Panc1 (cell line): ENCODE results near the gene SORT1. TPM values are rescaled to one million over a fixed set of nuclear protein-coding genes. Genes with fewer than 3 reads are reported as not detected.
"Not testable (repeated sequence)": the region's sequence is repeated elsewhere in the genome, so short reads cannot be mapped to it uniquely, and the experiment has no call there.

Experiments used
- ATAC-seq: fragments of 200-7000 bp; cut with Tn5 transposase; 2 replicates; pipeline ENCODE4 v1.9.1; 2020; ENCODE audit warnings: mild to moderate bottlenecking, moderate library complexity
- BruUV-seq: library from RNA; stranded (reverse); fragments of 400-500 nt; replicated peaks from 2 replicates; lab custom pipeline; 2021; lab: Mats Ljungman, UMichigan
- CTCF ChIA-PET: fragments of 300-600 bp; sonication (Branson Sonifier 250); formaldehyde crosslinking; loops from one replicate; lab custom pipeline; 2022; ENCODE audit warnings: antibody characterized with exemption; lab: Charles Lee
- POLR2A ChIA-PET: fragments of 300-600 bp; sonication (Branson Sonifier 250); formaldehyde crosslinking; loops from one replicate; lab custom pipeline; 2022; ENCODE audit warnings: antibody characterized with exemption; lab: Charles Lee
- DNase-seq: peaks from one replicate; pipeline ENCODE4 v3.0.0-alpha.2; 2010; ENCODE audit warnings: low read depth, low spot score
- H3K27ac ChIP-seq: 2 replicates; pipeline ENCODE4 v1.5.1; 2011; ENCODE audit warnings: mild to moderate bottlenecking, low read length, inconsistent platforms
- H3K27me3 ChIP-seq: fragments of 200-500 bp; sonication (Bioruptor generic); 2 replicates; pipeline ENCODE4 v1.6.0; 2014; ENCODE audit warnings: low read length, inconsistent platforms; ENCODE audit not compliant: control insufficient read depth, insufficient read depth
- H3K36me3 ChIP-seq: fragments of 200-500 bp; sonication (Bioruptor generic); 2 replicates; pipeline ENCODE4 v1.5.1; 2014; ENCODE audit warnings: inconsistent platforms, mild to moderate bottlenecking, low read length, moderate library complexity; ENCODE audit not compliant: control insufficient read depth, insufficient read depth
- H3K4me1 ChIP-seq: 2 replicates; pipeline ENCODE4 v1.5.1; 2011; ENCODE audit warnings: inconsistent platforms, mild to moderate bottlenecking, low read length, moderate library complexity; ENCODE audit not compliant: control insufficient read depth, insufficient read depth
- H3K4me3 ChIP-seq, 2 experiments: 2 replicates each; pipeline ENCODE4 v1.5.1; 2011 to 2012; ENCODE audit warnings: low read depth in 2 of 2, low read length in 2 of 2, mild to moderate bottlenecking in 2 of 2, inconsistent platforms in 1 of 2, moderate library complexity in 1 of 2
- H3K9me3 ChIP-seq: fragments of 200-500 bp; sonication (Bioruptor generic); 2 replicates; pipeline ENCODE4 v1.5.1; 2014; ENCODE audit warnings: low read depth, mild to moderate bottlenecking, inconsistent platforms, low read length, moderate library complexity; ENCODE audit not compliant: control insufficient read depth, insufficient read depth
- POLR2AphosphoS5 ChIP-seq: IDR thresholded peaks from 2 replicates; pipeline ENCODE4 v1.6.1; 2012; ENCODE audit warnings: mild to moderate bottlenecking, low read depth, low read length, moderate library complexity
- SIN3A ChIP-seq: IDR thresholded peaks from 2 replicates; pipeline ENCODE4 v1.6.1; 2012; ENCODE audit warnings: low read depth, mild to moderate bottlenecking, low read length, moderate library complexity, borderline replicate concordance; ENCODE audit not compliant: insufficient read depth
- TCF7L2 ChIP-seq: IDR thresholded peaks from 2 replicates; pipeline ENCODE4 v1.6.1; 2011; ENCODE audit warnings: mild to moderate bottlenecking, low read depth, low read length, inconsistent platforms
- in situ Hi-C: cut with HindIII; loops from 2 replicates; pipeline ENCODE4 v1.10.0; 2016; ENCODE audit warnings: low sequenced_read_pairs, low pct_unique_long_range_greater_than_20kb
- intact Hi-C: fragments of 100-400 bp; cut with micrococcal nuclease; formaldehyde crosslinking; loops from one replicate; pipeline ENCODE4 v1.10.0; 2022; ENCODE audit not compliant: unreplicated experiment
- total RNA-seq: library from RNA; stranded (reverse); gene quantifications from one replicate; pipeline ENCODE4 v1.2.1, GENCODE V29; 2021; ENCODE audit not compliant: unreplicated experiment
- TF ChIP-seq, protein P1 (sequence below), 2 experiments: IDR thresholded peaks; 2 replicates each; pipeline ENCODE4 v1.6.1; 2011 to 2012; ENCODE audit warnings: low read depth in 2 of 2, control low read depth in 1 of 2, low read length in 1 of 2, mild to moderate bottlenecking in 1 of 2, moderate library complexity in 1 of 2; ENCODE audit not compliant: insufficient read depth in 1 of 2
- TF ChIP-seq, protein P2 (sequence below): fragments of 450-650 bp; IDR thresholded peaks from 2 replicates; pipeline ENCODE4 v1.5.1; 2017; ENCODE audit warnings: mild to moderate bottlenecking

The SORT1 gene
- total RNA-seq, 1 experiment from 2014 or later = 25.1 TPM

DNA sequence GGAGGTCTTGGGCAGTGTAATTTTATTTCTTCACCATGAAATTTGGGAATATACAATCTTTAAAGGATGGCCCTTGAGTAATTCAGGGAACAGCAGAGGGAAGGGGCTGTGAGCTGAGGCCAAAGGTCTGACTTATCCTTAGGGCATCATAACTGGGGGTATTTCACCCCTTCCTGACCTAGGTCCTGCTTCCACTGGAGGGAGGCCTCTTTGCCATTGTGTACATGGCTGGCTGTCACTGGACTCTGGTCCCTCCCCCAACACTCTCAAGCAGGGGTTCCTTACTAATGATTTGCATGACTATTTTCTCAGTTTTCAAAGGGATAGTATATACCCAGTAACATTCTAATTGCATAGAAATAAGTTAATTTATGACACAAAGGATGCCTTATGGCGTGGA is 107.6 kb downstream of the SORT1 start:
- CTCF ChIA-PET = no interaction called here

DNA sequence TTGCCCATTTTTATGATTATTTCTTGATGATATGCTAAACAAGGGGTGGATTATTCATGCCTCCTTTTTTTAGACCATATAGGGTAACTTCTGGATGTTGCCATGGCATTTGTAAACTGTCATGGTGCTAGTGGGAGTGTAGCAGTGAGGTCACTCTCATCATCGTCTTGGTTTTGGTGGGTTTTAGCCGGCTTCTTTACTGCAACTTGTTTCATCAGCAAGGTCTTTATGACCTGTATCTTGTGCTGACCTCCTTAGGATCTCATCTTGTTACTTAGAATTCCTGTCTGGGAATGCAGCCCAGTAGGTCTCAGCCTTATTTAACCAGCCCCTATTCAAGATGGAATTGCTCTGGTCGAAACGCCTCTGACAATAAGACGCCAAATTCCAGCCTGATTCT is 111.0 kb downstream of the SORT1 start:
- H3K27me3 ChIP-seq, intact Hi-C loops, H3K9me3 ChIP-seq, CTCF ChIA-PET, H3K4me1 ChIP-seq, POLR2A ChIA-PET, H3K36me3 ChIP-seq, BruUV-seq, ATAC-seq, H3K27ac ChIP-seq, H3K4me3 ChIP-seq, in situ Hi-C loops, DNase-seq: not testable (repeated sequence)

More for the DNA sequence above, 107.6 kb downstream of the SORT1 start:
- TF ChIP-seq POLR2AphosphoS5 = no peak
- no peak for TF ChIP-seq SIN3A
- TF ChIP-seq, protein P1, sequence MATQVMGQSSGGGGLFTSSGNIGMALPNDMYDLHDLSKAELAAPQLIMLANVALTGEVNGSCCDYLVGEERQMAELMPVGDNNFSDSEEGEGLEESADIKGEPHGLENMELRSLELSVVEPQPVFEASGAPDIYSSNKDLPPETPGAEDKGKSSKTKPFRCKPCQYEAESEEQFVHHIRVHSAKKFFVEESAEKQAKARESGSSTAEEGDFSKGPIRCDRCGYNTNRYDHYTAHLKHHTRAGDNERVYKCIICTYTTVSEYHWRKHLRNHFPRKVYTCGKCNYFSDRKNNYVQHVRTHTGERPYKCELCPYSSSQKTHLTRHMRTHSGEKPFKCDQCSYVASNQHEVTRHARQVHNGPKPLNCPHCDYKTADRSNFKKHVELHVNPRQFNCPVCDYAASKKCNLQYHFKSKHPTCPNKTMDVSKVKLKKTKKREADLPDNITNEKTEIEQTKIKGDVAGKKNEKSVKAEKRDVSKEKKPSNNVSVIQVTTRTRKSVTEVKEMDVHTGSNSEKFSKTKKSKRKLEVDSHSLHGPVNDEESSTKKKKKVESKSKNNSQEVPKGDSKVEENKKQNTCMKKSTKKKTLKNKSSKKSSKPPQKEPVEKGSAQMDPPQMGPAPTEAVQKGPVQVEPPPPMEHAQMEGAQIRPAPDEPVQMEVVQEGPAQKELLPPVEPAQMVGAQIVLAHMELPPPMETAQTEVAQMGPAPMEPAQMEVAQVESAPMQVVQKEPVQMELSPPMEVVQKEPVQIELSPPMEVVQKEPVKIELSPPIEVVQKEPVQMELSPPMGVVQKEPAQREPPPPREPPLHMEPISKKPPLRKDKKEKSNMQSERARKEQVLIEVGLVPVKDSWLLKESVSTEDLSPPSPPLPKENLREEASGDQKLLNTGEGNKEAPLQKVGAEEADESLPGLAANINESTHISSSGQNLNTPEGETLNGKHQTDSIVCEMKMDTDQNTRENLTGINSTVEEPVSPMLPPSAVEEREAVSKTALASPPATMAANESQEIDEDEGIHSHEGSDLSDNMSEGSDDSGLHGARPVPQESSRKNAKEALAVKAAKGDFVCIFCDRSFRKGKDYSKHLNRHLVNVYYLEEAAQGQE (IDR thresholded peaks at IDR 0.05; ENCODE audit: insufficient read depth in 1 of 2, low read depth in 2 of 2, low read length in 1 of 2) = no peak
- TF ChIP-seq TCF7L2 = no peak
- TF ChIP-seq, protein P2, sequence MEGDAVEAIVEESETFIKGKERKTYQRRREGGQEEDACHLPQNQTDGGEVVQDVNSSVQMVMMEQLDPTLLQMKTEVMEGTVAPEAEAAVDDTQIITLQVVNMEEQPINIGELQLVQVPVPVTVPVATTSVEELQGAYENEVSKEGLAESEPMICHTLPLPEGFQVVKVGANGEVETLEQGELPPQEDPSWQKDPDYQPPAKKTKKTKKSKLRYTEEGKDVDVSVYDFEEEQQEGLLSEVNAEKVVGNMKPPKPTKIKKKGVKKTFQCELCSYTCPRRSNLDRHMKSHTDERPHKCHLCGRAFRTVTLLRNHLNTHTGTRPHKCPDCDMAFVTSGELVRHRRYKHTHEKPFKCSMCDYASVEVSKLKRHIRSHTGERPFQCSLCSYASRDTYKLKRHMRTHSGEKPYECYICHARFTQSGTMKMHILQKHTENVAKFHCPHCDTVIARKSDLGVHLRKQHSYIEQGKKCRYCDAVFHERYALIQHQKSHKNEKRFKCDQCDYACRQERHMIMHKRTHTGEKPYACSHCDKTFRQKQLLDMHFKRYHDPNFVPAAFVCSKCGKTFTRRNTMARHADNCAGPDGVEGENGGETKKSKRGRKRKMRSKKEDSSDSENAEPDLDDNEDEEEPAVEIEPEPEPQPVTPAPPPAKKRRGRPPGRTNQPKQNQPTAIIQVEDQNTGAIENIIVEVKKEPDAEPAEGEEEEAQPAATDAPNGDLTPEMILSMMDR = no peak
- in situ Hi-C loops (no loop called here), intact Hi-C loops (no loop called here)
- Histone ChIP-seq H3K4me1 (no peaks in the 10 kb centered on the region), H3K9me3 (no peaks in the 10 kb centered on the region), H3K27ac (no peak overlapping the region), H3K36me3 (no peaks in the 10 kb centered on the region), H3K27me3 (no peaks in the 10 kb centered on the region), H3K4me3 (no peak overlapping the region)
- DNase-seq (no peak), ATAC-seq (no peak)
- no TSS peak for BruUV-seq
- POLR2A ChIA-PET = no interaction called here

DNA sequence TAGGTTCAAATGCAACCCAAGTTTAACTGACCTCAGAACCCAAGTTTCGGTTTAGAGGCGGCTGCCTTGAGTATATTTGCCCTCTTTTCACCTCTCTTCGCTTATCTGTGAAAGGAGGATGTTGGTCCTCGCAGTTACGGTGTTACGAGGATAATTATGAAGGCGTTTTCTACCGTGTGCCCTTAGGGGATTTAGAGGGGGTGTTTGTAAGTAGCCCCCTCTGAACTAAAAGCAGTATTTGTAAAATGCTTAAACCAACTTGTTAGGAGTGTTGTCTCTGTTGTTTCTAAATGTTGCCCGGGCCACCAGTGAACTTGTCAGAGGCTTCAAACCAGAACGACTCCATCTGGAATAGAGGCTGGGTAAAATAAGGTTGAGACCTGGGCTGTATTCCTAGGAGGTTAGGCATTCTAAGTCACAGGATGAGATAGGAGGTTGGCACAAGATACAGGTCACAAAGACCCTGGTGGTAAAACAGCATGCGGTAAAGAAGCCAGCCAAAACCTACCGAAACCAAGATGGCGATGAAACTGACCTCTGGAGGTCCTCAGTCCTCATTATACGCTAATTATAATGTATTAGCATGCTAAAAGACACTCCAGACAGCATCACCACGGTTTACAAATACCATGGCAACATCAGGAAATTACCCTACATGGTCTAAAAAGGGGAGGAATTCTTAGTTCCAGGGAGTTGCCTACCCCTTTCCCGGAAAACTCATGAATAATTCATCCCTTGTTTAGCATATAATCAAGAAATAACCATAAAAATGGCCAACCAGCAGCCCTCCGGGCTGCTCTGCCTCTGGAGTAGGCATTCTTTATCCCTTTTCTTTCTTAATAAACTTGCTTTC is 113.7 kb downstream of the SORT1 start:
- Histone ChIP-seq H3K36me3 (peaks cover 3% of the 10 kb centered on the region), H3K27me3 (no peaks in the 10 kb centered on the region), H3K4me1 (peaks cover 14% of the 10 kb centered on the region), H3K9me3 (no peaks in the 10 kb centered on the region), H3K27ac (peak overlapping the region; percentile 98), H3K4me3 (peak overlapping the region; percentile 73 to 77)
- ATAC-seq (no peak; the same call in 1 of the 2 replicates), DNase-seq (no peak)
- intact Hi-C loops (no loop called here), in situ Hi-C loops (no loop called here)
- TF ChIP-seq, protein P1 (IDR thresholded peaks at IDR 0.05; ENCODE audit: insufficient read depth in 1 of 2, low read depth in 2 of 2, low read length in 1 of 2) = no peak
- TF ChIP-seq, protein P2 = no peak
- TF ChIP-seq POLR2AphosphoS5 (no peak), SIN3A (no peak), TCF7L2 (no peak)
- POLR2A ChIA-PET = no interaction called here
- CTCF ChIA-PET = no interaction called here
- BruUV-seq = no TSS peak
